ENCODE results near the gene RINT1.
"Not testable (repeated sequence)": the region's sequence is repeated elsewhere in the genome, so short reads cannot be mapped to it uniquely, and the experiment has no call there.

Gene RINT1

DNA sequence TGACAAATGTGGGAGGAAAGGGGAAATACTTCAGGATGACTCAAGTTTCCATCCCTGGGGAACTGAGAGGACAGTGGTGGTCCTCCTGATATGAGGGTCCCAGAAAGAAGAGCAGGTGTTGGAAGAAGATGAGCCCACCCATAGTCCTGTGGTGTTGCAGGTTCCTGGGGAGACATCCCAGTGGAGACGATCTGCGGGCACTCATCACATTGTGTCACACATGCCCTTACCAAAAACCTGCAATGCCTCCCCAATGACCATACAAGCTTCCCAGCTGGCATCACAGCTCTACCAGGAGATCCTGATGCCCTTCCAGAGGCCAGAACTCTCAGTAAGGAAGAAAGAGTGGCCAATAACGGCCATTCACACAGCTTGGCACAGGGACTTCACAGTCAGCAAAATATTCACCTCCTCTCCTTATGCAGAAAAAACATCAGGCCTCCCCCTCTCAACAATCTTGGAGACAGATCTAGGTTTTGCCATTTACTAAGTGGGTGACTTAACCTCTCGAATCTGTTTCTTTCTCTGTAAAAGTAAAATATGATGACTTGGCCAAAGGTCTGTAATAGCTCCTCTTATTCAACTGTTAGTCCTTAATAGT lies 19.0 kb upstream of the RINT1 start:
- no peak for ATAC-seq (ENCODE audit: insufficient read depth, low read depth)
- TF ChIP-seq EZH2 (IDR thresholded peaks at IDR 0.05; ENCODE audit: borderline replicate concordance, low read depth, low read length, severe bottlenecking), result no peak
- TF ChIP-seq, protein P1, sequence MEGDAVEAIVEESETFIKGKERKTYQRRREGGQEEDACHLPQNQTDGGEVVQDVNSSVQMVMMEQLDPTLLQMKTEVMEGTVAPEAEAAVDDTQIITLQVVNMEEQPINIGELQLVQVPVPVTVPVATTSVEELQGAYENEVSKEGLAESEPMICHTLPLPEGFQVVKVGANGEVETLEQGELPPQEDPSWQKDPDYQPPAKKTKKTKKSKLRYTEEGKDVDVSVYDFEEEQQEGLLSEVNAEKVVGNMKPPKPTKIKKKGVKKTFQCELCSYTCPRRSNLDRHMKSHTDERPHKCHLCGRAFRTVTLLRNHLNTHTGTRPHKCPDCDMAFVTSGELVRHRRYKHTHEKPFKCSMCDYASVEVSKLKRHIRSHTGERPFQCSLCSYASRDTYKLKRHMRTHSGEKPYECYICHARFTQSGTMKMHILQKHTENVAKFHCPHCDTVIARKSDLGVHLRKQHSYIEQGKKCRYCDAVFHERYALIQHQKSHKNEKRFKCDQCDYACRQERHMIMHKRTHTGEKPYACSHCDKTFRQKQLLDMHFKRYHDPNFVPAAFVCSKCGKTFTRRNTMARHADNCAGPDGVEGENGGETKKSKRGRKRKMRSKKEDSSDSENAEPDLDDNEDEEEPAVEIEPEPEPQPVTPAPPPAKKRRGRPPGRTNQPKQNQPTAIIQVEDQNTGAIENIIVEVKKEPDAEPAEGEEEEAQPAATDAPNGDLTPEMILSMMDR (IDR thresholded peaks at IDR 0.05; ENCODE audit: borderline replicate concordance, extremely low read depth, low read length, poor library complexity, severe bottlenecking), result no peak
- H3K79me2 ChIP-seq (ENCODE audit: insufficient read depth, low read length), result peaks cover 72% of the 10 kb centered on the region

DNA sequence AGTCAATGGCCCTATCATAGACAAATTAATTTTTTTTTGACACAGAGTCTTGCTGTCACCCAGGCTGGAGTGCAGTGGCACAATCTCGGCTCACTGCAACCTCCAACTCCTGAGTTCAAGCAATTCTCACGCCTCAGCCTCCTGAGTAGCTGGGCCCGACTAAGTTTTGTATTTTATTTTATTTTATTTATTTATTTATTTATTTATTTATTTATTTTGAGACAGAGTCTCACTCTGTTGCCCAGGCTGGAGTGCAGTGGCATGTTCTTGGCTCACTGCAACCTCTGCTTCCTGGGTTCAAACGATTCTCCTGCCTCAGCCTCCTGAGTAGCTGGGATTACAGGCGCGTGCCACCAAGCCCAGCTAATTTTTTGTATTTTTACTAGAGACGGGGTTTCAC lies 16.4 kb upstream of the RINT1 start:
- H3K79me2 ChIP-seq (ENCODE audit: insufficient read depth, low read length), result peaks cover 74% of the 10 kb centered on the region

More for the DNA sequence above, 19.0 kb upstream of the RINT1 start:
- H3K9ac ChIP-seq (ENCODE audit: low read depth, low read length), result no peak overlapping the region
- peaks cover 4% of the 10 kb centered on the region; the same call in 1 of the 2 replicates for H4K20me1 ChIP-seq (ENCODE audit: insufficient read depth, low read length)
- H3K4me3 ChIP-seq (ENCODE audit: low read depth in 1 of 2, low read length in 2 of 2), result no peak overlapping the region
- no peaks in the 10 kb centered on the region; the same call in 1 of the 2 replicates for H3K4me1 ChIP-seq (ENCODE audit: insufficient read depth, low read length)
- H3K36me3 ChIP-seq (ENCODE audit: insufficient read depth, low read length), result peaks cover 11% of the 10 kb centered on the region
- DNase-seq, result no peak
- no peak overlapping the region for H2AFZ ChIP-seq (ENCODE audit: low read depth, low read length)
- H3K4me2 ChIP-seq (ENCODE audit: insufficient read depth, low read length), result no peak overlapping the region
- no peak overlapping the region for H3K27ac ChIP-seq (ENCODE audit: low read length)
- H3K9me3 ChIP-seq (ENCODE audit: insufficient read depth, low read length, severe bottlenecking), result no peaks in the 10 kb centered on the region
- H3K27me3 ChIP-seq (ENCODE audit: insufficient read depth, low read length, poor library complexity), result no peaks in the 10 kb centered on the region

GRCh38 chr7:105519353-105519752 lies 12.6 kb upstream of the RINT1 start:
- DNase-seq, result no peak
- Histone ChIP-seq H4K20me1 (ENCODE audit: insufficient read depth, low read length) (peaks cover 8% of the 10 kb centered on the region; the same call in 1 of the 2 replicates), H3K4me1 (ENCODE audit: insufficient read depth, low read length) (peaks cover 27% of the 10 kb centered on the region), H3K27me3 (ENCODE audit: insufficient read depth, low read length, poor library complexity) (no peaks in the 10 kb centered on the region), H3K9me3 (ENCODE audit: insufficient read depth, low read length, severe bottlenecking) (no peaks in the 10 kb centered on the region), H3K9ac (ENCODE audit: low read depth, low read length) (no peak overlapping the region), H3K4me3 (ENCODE audit: low read depth in 1 of 2, low read length in 2 of 2) (no peak overlapping the region), H3K79me2 (ENCODE audit: insufficient read depth, low read length) (peaks cover 65% of the 10 kb centered on the region), H3K4me2 (ENCODE audit: insufficient read depth, low read length) (peak overlapping the region; percentile 38; the same call in 1 of the 2 replicates), H3K27ac (ENCODE audit: low read length) (no peak overlapping the region), H3K36me3 (ENCODE audit: insufficient read depth, low read length) (peaks cover 8% of the 10 kb centered on the region), H2AFZ (ENCODE audit: low read depth, low read length) (no peak overlapping the region)
- TF ChIP-seq, protein P1 (IDR thresholded peaks at IDR 0.05; ENCODE audit: borderline replicate concordance, extremely low read depth, low read length, poor library complexity, severe bottlenecking), result no peak
- TF ChIP-seq EZH2 (IDR thresholded peaks at IDR 0.05; ENCODE audit: borderline replicate concordance, low read depth, low read length, severe bottlenecking), result no peak
- no peak for ATAC-seq (ENCODE audit: insufficient read depth, low read depth)

More for the DNA sequence above, 16.4 kb upstream of the RINT1 start:
- not testable (repeated sequence) for H3K4me1 ChIP-seq (ENCODE audit: insufficient read depth, low read length); H4K20me1 ChIP-seq (ENCODE audit: insufficient read depth, low read length); H3K27ac ChIP-seq (ENCODE audit: low read length); H3K4me2 ChIP-seq (ENCODE audit: insufficient read depth, low read length); H3K9me3 ChIP-seq (ENCODE audit: insufficient read depth, low read length, severe bottlenecking); ATAC-seq (ENCODE audit: insufficient read depth, low read depth); H3K27me3 ChIP-seq (ENCODE audit: insufficient read depth, low read length, poor library complexity); H3K4me3 ChIP-seq (ENCODE audit: low read depth in 1 of 2, low read length in 2 of 2); DNase-seq; H3K9ac ChIP-seq (ENCODE audit: low read depth, low read length); H2AFZ ChIP-seq (ENCODE audit: low read depth, low read length)
- H3K36me3 ChIP-seq (ENCODE audit: insufficient read depth, low read length), result peaks cover 13% of the 10 kb centered on the region; the same call in 1 of the 2 replicates

- not testable (repeated sequence) for H3K36me3 ChIP-seq (ENCODE audit: insufficient read depth, low read length); ATAC-seq (ENCODE audit: insufficient read depth, low read depth); H3K9me3 ChIP-seq (ENCODE audit: insufficient read depth, low read length, severe bottlenecking); DNase-seq; H2AFZ ChIP-seq (ENCODE audit: low read depth, low read length); H4K20me1 ChIP-seq (ENCODE audit: insufficient read depth, low read length); H3K27me3 ChIP-seq (ENCODE audit: insufficient read depth, low read length, poor library complexity); H3K27ac ChIP-seq (ENCODE audit: low read length)
- peak overlapping the region; percentile 99 for H3K4me2 ChIP-seq (ENCODE audit: insufficient read depth, low read length)
- peak overlapping the region; percentile 93 to 98; a peak in 2 of 4 replicates for H3K4me3 ChIP-seq (ENCODE audit: low read depth in 1 of 2, low read length in 2 of 2)
- H3K79me2 ChIP-seq (ENCODE audit: insufficient read depth, low read length), result peaks cover 54% of the 10 kb centered on the region
- H3K9ac ChIP-seq (ENCODE audit: low read depth, low read length), result peak overlapping the region; percentile 74
- H3K4me1 ChIP-seq (ENCODE audit: insufficient read depth, low read length), result peaks cover 27% of the 10 kb centered on the region
Measured at GRCh38 chr7:105520620-105521019, 11.4 kb upstream of the RINT1 start.

Measured in DND-41 (cell line).